Measurements from ENCODE around the gene NSUN6.

Gene NSUN6

GRCh38 chr10:18498998-18499397, 152.4 kb downstream of the NSUN6 start:
- DNase-seq (ENCODE audit: low read depth) = peak; percentile 6

GRCh38 chr10:18497806-18498369, 153.5 kb downstream of the NSUN6 start:
- no peak for DNase-seq (ENCODE audit: low read depth)
